ENCODE results near the gene PPP1R14B. TPM values are rescaled to one million over a fixed set of nuclear protein-coding genes. Genes with fewer than 3 reads are reported as not detected.
A peak's percentile ranks its signal among the peaks of the same experiment; 100 is the strongest.

The PPP1R14B gene
- total and polyA plus RNA-seq, 9 donors, result 170 to 252 (median 194) TPM

DNA sequence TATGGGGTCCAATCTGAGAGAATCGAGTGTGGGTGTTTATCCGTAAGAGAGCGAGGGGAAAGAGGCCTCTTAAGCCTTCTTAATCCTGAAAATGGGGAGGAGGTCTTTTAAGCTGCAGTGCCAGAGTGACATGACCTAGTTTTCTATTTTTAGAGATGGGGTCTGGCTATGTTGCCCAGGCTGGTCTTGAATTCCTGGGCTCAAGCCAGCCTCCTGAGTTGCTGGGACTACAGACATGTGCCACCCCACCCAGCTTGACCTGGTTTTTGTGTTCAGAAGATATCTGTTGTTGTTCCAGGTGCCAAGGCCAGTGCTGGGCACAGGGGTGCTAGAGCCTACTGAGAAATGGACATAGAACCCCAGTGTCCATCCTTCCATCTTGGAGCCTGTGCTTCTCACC lies 36.3 kb upstream of the PPP1R14B start:
- H3K36me3 ChIP-seq (ENCODE audit: control insufficient read depth, insufficient read depth, low read length), result peaks cover 31% of the 10 kb centered on the region
- no peaks in the 10 kb centered on the region for H3K9me3 ChIP-seq (replicated peaks; ENCODE audit: control insufficient read depth, low read depth, low read length)
- H3K4me3 ChIP-seq (ENCODE audit: low read length), result no peak overlapping the region
- H3K27ac ChIP-seq (ENCODE audit: low read length), result no peak overlapping the region
- no peaks in the 10 kb centered on the region for H3K27me3 ChIP-seq (ENCODE audit: control insufficient read depth, insufficient read depth, low read length)
- H3K4me1 ChIP-seq (ENCODE audit: control insufficient read depth, insufficient read depth, low read length), result peaks cover 33% of the 10 kb centered on the region
- no peak for DNase-seq
- 68% methylated on average over 3 of the region's 3 CpGs for WGBS (ENCODE audit: insufficient coverage)

DNA sequence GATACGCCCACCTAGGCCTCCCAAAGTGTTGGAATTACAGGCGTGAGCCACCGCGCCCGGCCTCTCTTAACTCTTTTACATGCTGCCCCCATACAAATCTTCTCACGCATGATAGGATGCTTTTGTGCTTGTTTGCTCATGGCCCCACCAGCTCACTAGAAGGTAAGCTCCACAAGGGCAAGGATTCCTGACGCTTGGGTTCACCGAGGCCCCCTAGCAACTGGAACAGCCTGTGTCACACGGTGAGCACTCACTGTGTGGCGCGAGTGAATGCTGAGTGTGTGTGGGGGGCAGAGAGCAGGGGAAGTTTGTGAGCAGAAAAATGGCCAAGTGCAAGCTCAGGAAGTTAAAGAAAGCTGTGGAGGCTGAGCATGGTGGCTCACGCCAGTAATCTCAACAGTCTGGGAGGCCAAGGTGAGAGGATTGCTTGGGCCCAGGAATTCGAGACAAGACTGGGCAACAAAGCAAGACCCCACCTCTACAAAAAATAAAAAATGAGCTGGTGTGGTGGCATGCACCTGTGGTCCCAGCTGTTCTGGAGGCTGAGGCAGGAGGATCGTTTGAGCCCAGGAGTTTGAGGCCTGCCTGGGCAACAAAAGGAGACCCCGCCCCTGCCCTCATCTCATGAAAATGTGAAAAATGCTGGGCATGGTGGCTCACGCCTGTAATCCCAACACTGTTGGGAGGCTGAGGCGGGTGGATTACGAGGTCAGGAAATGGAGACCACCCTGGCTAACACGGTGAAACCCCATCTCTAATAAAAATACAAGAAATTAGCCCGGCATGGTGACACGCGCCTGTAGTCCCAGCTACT lies 35.4 kb upstream of the PPP1R14B start:
- WGBS (ENCODE audit: insufficient coverage), result 98% methylated on average over 12 of the region's 22 CpGs
- H3K27ac ChIP-seq (ENCODE audit: low read length), result no peak overlapping the region
- H3K27me3 ChIP-seq (ENCODE audit: control insufficient read depth, insufficient read depth, low read length), result no peaks in the 10 kb centered on the region
- no peak overlapping the region for H3K4me3 ChIP-seq (ENCODE audit: low read length)
- no peaks in the 10 kb centered on the region for H3K9me3 ChIP-seq (replicated peaks; ENCODE audit: control insufficient read depth, low read depth, low read length)
- peaks cover 32% of the 10 kb centered on the region for H3K4me1 ChIP-seq (ENCODE audit: control insufficient read depth, insufficient read depth, low read length)
- DNase-seq, result no peak
- H3K36me3 ChIP-seq (ENCODE audit: control insufficient read depth, insufficient read depth, low read length), result peaks cover 36% of the 10 kb centered on the region

DNA sequence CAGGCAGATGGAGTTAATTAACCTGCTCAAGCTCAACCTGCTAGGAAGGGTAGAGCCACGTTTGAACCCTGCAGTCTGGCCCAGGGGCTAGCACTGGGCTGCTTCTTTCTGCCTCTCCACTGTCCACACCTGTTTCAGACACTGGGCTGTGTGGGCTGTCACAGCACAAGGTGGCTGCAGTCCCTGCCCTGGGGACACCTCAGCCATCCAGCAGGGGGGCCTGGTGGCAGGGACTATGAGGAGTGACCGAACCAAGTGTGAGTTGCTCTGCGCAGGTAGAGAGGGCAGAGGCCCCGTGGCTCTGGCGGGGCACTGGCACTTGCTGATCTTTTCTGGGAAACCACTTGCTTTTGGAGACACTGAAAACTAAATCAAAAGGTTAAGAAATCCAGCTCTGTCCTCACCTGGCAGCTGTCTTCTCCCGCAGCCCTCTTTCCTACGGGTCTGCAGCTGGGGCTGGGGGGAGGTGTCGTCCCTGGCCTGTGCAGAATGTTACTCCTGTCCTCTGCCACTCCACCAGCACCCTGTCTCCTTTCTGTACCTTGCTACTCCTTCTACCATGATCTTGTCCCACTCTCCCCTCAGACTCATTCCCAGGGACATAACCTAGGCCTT lies 31.9 kb upstream of the PPP1R14B start:
- Histone ChIP-seq H3K4me3 (ENCODE audit: low read length) (no peak overlapping the region), H3K4me1 (ENCODE audit: control insufficient read depth, insufficient read depth, low read length) (peaks cover 9% of the 10 kb centered on the region), H3K9me3 (replicated peaks; ENCODE audit: control insufficient read depth, low read depth, low read length) (no peaks in the 10 kb centered on the region), H3K27me3 (ENCODE audit: control insufficient read depth, insufficient read depth, low read length) (no peaks in the 10 kb centered on the region), H3K27ac (ENCODE audit: low read length) (no peak overlapping the region), H3K36me3 (ENCODE audit: control insufficient read depth, insufficient read depth, low read length) (peaks cover 61% of the 10 kb centered on the region)
- DNase-seq, result no peak
- WGBS (ENCODE audit: insufficient coverage), result 87% methylated on average over 5 of the region's 8 CpGs

DNA sequence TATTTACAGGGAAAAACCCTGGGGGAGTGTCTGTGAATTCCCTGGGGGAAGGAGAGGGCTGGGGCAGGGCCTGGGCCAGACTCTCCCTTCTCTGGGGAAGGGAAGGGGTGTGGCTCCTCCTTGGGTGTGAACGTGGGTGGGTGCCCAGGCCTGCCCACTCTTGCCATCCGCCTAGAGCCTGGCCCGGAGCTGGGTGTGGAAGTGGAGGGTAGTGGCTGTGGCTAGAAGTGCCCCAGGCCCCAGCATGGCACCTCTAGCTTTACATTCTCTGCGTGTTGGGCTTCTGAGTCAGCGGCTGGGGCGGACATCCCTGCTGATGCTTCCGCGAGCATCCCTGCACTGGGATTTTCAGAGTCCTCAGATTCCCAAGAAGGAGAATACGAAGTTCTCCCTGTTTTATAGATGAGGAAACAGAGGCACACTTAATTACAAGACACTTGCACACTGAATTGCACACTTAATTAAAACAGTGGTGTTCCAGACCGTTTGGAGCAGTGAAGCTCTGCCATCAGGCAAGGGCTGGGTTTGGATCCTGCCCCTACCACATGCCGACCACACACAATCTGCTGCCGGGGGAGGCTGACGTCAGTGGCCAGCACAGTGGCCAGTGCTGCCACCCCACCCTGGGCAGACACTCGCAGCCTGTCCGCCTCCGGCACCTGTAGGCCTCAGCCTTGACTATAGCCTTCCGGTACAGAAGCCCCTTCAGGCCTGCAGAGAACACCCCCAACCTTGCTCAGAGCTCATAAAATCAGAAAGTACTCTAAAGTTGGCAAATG lies 30.1 kb upstream of the PPP1R14B start:
- DNase-seq, result no peak
- H3K27me3 ChIP-seq (ENCODE audit: control insufficient read depth, insufficient read depth, low read length), result no peaks in the 10 kb centered on the region
- WGBS (ENCODE audit: insufficient coverage), result 88% methylated on average over 13 of the region's 17 CpGs
- H3K4me3 ChIP-seq (ENCODE audit: low read length), result no peak overlapping the region
- no peak overlapping the region for H3K27ac ChIP-seq (ENCODE audit: low read length)
- H3K4me1 ChIP-seq (ENCODE audit: control insufficient read depth, insufficient read depth, low read length), result peaks cover 8% of the 10 kb centered on the region
- H3K9me3 ChIP-seq (replicated peaks; ENCODE audit: control insufficient read depth, low read depth, low read length), result no peaks in the 10 kb centered on the region
- peaks cover 53% of the 10 kb centered on the region for H3K36me3 ChIP-seq (ENCODE audit: control insufficient read depth, insufficient read depth, low read length)

DNA sequence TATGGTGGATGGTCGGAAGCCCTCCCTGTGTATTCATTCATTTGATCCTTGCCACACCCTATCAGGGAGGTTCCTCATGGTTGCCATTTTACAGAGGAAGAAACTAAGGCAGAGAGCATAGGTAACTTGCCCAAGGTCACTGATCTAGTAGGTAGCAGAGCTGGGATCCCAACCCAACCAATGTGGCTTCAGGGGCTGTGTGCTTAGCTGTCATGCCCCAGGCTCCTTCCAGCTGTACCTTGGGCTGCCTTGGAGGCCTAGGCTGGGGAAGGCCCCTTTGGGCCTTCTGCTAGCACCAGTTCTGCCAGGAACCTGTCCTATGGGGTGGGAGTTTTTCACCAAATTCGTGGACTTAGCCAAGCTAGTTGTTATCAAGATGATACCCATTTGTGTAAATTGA lies 29.1 kb upstream of the PPP1R14B start:
- no peaks in the 10 kb centered on the region for H3K9me3 ChIP-seq (replicated peaks; ENCODE audit: control insufficient read depth, low read depth, low read length)
- H3K4me3 ChIP-seq (ENCODE audit: low read length), result no peak overlapping the region
- no peak for DNase-seq
- peaks cover 48% of the 10 kb centered on the region for H3K36me3 ChIP-seq (ENCODE audit: control insufficient read depth, insufficient read depth, low read length)
- no peak overlapping the region for H3K27ac ChIP-seq (ENCODE audit: low read length)
- peaks cover 12% of the 10 kb centered on the region for H3K4me1 ChIP-seq (ENCODE audit: control insufficient read depth, insufficient read depth, low read length)
- no CpG with 5 or more reads among the region's 2 CpGs for WGBS (ENCODE audit: insufficient coverage)
- no peaks in the 10 kb centered on the region for H3K27me3 ChIP-seq (ENCODE audit: control insufficient read depth, insufficient read depth, low read length)

DNA sequence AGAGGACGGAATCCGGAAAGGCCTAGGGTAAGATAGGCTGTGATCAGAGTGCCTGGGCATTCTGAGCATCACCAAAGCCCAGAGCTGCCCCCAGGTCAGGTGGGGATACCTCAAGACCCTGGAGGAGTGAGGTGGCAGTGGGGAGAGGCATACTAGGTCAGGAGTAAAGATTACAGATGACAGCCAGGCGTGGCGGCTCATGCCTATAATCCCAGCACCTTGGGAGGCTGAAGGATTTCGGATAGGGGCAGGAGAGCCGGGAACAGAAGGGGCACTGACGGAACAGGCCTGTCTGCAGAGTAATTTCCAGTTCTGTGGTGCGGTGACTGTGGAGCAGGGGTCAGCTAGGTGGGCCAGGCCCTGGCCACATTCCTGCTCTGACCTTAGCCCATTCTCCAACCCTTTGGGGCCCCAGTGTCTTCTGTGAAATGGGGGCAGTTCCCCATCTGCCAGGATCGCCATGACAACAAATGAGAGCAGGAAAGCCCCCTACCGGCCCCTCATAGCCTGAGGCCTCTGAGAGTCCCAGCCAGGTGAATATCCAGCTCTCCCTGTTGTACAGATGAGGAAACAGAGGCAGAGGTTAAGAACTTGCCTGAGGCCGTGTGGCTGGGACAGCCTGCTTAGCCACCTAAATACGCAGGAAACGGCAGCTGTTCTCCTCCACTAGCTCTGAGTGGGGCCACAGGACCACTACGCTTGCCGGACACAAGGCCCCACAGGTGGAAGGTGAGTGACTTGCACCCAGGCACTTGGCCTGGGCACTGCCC lies 28.5 kb upstream of the PPP1R14B start:
- Histone ChIP-seq H3K9me3 (replicated peaks; ENCODE audit: control insufficient read depth, low read depth, low read length) (no peaks in the 10 kb centered on the region), H3K36me3 (ENCODE audit: control insufficient read depth, insufficient read depth, low read length) (peaks cover 48% of the 10 kb centered on the region), H3K27me3 (ENCODE audit: control insufficient read depth, insufficient read depth, low read length) (no peaks in the 10 kb centered on the region), H3K27ac (ENCODE audit: low read length) (no peak overlapping the region), H3K4me1 (ENCODE audit: control insufficient read depth, insufficient read depth, low read length) (peaks cover 14% of the 10 kb centered on the region), H3K4me3 (ENCODE audit: low read length) (no peak overlapping the region)
- DNase-seq, result no peak
- WGBS (ENCODE audit: insufficient coverage), result 83% methylated on average over 11 of the region's 15 CpGs

DNA sequence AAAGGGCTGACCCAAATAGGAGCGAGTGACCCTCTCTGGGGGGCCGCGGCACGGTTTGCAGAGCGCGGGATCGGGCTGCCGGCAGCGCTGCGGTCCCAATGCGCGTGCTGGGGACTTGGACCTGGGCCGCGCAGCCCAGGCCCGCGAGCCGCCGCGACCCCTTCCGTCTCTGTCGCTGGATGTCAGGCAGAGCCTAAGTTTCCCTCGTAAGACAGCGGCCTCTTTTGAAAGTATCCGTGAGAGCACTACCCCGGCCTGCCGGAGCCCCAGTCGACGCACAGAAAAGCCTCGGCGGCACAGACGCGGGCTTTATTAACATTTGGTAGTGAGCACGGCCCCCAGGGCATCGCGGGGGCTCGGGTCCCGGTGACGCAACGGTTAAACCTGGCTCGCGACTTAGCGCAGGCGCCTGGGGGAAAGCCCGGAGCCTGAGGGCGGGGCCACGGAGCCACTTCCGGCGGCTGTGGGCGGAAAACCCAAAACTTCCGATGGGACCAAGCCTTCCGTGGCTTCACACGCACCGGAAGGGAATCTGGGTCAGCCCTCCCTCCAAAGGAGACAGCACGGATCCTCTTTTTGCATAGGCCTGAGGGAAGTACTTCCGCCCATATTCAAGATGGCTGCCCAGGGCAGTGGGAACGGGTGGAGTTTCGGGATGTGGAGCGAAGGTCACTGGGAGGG lies 22.9 kb upstream of the PPP1R14B start:
- Histone ChIP-seq H3K36me3 (ENCODE audit: control insufficient read depth, insufficient read depth, low read length) (peaks cover 33% of the 10 kb centered on the region), H3K4me1 (ENCODE audit: control insufficient read depth, insufficient read depth, low read length) (peaks cover 37% of the 10 kb centered on the region), H3K4me3 (ENCODE audit: low read length) (peak overlapping the region; percentile 80), H3K9me3 (replicated peaks; ENCODE audit: control insufficient read depth, low read depth, low read length) (no peaks in the 10 kb centered on the region), H3K27me3 (ENCODE audit: control insufficient read depth, insufficient read depth, low read length) (no peaks in the 10 kb centered on the region), H3K27ac (ENCODE audit: low read length) (peak overlapping the region; percentile 100)
- DNase-seq, result peak; percentile 100
- WGBS (ENCODE audit: insufficient coverage), result under 1% methylated on average over 55 of the region's 58 CpGs

DNA sequence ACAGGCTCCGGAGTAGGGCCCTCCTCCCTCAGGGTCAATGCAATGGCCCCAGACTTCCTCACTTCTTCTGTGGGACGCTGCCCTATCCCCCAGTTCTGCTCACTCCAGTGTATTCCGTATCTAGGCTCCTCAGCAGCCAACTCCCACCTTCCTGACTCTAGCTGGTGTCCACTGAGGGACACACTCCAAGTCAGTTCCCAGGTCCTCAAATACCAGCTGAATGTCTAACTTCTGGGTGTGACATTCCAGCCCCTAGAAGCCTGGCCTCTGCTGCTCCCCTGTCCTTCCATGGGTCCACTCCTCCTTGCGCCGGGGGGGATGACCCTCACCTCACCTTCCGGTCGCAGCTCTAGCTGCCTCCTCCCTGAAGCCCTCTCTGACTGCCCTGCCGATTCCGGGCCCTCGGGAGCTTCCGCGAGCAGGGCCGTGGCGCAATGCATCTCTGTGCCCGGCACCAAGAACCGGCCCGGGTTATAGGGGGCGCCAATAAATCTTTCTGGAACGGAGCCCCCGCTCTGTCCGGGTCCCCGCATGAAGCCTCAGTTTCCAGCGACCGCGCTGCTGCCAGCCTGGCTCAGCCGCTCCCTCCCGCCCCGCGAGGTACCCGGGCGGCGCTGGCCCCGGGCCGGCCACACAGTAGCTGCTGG lies 22.3 kb upstream of the PPP1R14B start:
- WGBS (ENCODE audit: insufficient coverage), result under 1% methylated on average over 33 of the region's 34 CpGs
- Histone ChIP-seq H3K36me3 (ENCODE audit: control insufficient read depth, insufficient read depth, low read length) (peaks cover 39% of the 10 kb centered on the region), H3K27ac (ENCODE audit: low read length) (peak overlapping the region; percentile 100), H3K9me3 (replicated peaks; ENCODE audit: control insufficient read depth, low read depth, low read length) (no peaks in the 10 kb centered on the region), H3K4me1 (ENCODE audit: control insufficient read depth, insufficient read depth, low read length) (peaks cover 37% of the 10 kb centered on the region), H3K4me3 (ENCODE audit: low read length) (peak overlapping the region; percentile 80), H3K27me3 (ENCODE audit: control insufficient read depth, insufficient read depth, low read length) (no peaks in the 10 kb centered on the region)
- DNase-seq, result peak; percentile 69

Measured in muscle of leg (tissue), 11 donors.